DOHH2 (cell line): ENCODE measurements around the gene IKBKG.

ENCODE experiments used
- EZH2phosphoT487 ChIP-seq: fragments of 200-600 bp; sonication (generic); IDR thresholded peaks from 2 replicates; pipeline ENCODE4 v1.6.1; 2017; ENCODE audit warnings: borderline replicate concordance, mild to moderate bottlenecking, antibody characterized with exemption, low read length, moderate library complexity, mixed read lengths
- TF ChIP-seq, protein P1 (sequence below): fragments of 200-600 bp; sonication (generic); IDR thresholded peaks from one replicate; pipeline ENCODE4 v1.5.1; 2014; ENCODE audit warnings: antibody characterized with exemption, mild to moderate bottlenecking, low read depth, low read length; ENCODE audit not compliant: poor library complexity, severe bottlenecking

DNA sequence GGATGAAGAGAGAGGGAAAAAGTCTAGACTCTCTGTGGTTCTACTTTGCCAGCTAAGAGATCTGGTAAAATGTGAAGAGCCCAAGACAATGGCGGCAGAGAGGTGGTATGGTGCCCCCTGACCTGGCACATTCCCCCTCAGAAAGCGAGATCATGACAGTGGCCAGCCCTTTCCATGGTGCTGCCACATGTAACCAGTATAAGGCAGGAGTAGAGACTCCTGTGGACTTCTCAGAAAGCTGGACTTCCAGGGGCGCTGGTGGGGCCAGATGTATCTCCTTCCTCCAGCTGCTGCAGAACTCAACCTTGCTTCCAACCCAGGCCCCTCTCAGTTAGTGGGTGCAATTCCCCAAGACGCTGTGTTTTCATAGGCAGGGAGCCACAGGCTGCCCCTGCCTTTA, 47.1 kb downstream of the IKBKG start:
- TF ChIP-seq, protein P1, sequence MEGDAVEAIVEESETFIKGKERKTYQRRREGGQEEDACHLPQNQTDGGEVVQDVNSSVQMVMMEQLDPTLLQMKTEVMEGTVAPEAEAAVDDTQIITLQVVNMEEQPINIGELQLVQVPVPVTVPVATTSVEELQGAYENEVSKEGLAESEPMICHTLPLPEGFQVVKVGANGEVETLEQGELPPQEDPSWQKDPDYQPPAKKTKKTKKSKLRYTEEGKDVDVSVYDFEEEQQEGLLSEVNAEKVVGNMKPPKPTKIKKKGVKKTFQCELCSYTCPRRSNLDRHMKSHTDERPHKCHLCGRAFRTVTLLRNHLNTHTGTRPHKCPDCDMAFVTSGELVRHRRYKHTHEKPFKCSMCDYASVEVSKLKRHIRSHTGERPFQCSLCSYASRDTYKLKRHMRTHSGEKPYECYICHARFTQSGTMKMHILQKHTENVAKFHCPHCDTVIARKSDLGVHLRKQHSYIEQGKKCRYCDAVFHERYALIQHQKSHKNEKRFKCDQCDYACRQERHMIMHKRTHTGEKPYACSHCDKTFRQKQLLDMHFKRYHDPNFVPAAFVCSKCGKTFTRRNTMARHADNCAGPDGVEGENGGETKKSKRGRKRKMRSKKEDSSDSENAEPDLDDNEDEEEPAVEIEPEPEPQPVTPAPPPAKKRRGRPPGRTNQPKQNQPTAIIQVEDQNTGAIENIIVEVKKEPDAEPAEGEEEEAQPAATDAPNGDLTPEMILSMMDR, result no peak
- TF ChIP-seq EZH2phosphoT487, result no peak
